H1 (cell line): ENCODE data around the gene BRPF1. TPM values are rescaled to one million over a fixed set of nuclear protein-coding genes. Genes with fewer than 3 reads are reported as not detected.

Experiments
- CHD7 ChIP-seq: fragments of 300-600 bp; sonication (generic); IDR thresholded peaks from 2 replicates; pipeline ENCODE4 v1.7.1; 2012; ENCODE audit warnings: low read length, moderate library complexity, mild to moderate bottlenecking, inconsistent platforms; ENCODE audit not compliant: insufficient replicate concordance
- CTBP2 ChIP-seq: IDR thresholded peaks from 2 replicates; pipeline ENCODE4 v1.7.0; 2011; ENCODE audit warnings: borderline replicate concordance, mild to moderate bottlenecking, moderate library complexity, mixed read lengths, low read length; ENCODE audit not compliant: insufficient read depth, insufficient read length
- FOSL1 ChIP-seq: IDR thresholded peaks from 2 replicates; pipeline ENCODE4 v1.6.1; 2011; ENCODE audit warnings: mild to moderate bottlenecking, low read depth, low read length, moderate library complexity; ENCODE audit not compliant: insufficient read depth
- GTF2F1 ChIP-seq: IDR thresholded peaks from 2 replicates; pipeline ENCODE4 v1.6.1; 2012; ENCODE audit warnings: low read depth, low read length, improper control_type of control experiment, borderline replicate concordance
- JUN ChIP-seq: IDR thresholded peaks from 2 replicates; pipeline ENCODE4 v1.6.1; 2011; ENCODE audit warnings: low read depth, mild to moderate bottlenecking, improper control_type of control experiment, low read length
- JUND ChIP-seq: IDR thresholded peaks from 2 replicates; pipeline ENCODE4 v1.6.1; 2011; ENCODE audit warnings: mild to moderate bottlenecking, improper control_type of control experiment, low read length
- POLR2AphosphoS5 ChIP-seq: IDR thresholded peaks from 2 replicates; pipeline ENCODE4 v1.6.1; 2011; ENCODE audit warnings: low read depth, low read length
- SAP30 ChIP-seq: fragments of 300-600 bp; sonication (generic); IDR thresholded peaks from 2 replicates; pipeline ENCODE4 v1.7.1; 2012; ENCODE audit warnings: low read length, moderate library complexity, mild to moderate bottlenecking, inconsistent platforms; ENCODE audit not compliant: insufficient read depth, insufficient replicate concordance
- TBP ChIP-seq: IDR thresholded peaks from 2 replicates; pipeline ENCODE4 v1.6.1; 2011; ENCODE audit warnings: low read depth, low read length, improper control_type of control experiment
- polyA plus RNA-seq, 7 experiments: library from polyadenylated mRNA; depleted of rRNA in 3 of 7; stranded (reverse) in 5 of 7; unstranded in 2 of 7; fragments of >200 nt in 5 of 7; fragments of 200-250 nt in 2 of 7; gene quantifications; 1 replicate in 5 of 7; 2 replicates in 1 of 7; 4 replicates in 1 of 7; pipeline versions ENCODE4 v1.2.1 to v1.2.3, GENCODE V29; 2011 to 2013; ENCODE audit warnings: missing spikeins in 2 of 7, mixed read lengths in 2 of 7
- total RNA-seq: library from RNA; stranded (reverse); fragmentation: NEBNext Ultra II Directional; extraction: Animal tissue kit (Norgen Biotek cat#: 25700); gene quantifications from 2 replicates; pipeline ENCODE4 v1.2.1, GENCODE V29; 2021

Gene BRPF1
- total and polyA plus RNA-seq, 2 of the 8 experiments (the other 6 are each of a cell fraction or from before 2014, with no cell fraction given) = 11.3 to 21.7 TPM

GRCh38 chr3:9731206-9732079 is at the start of gene BRPF1 (continued):
- TF ChIP-seq JUND (no peak), FOSL1 (no peak), POLR2AphosphoS5 (peak; percentile 60), TBP (peak; percentile 62; the same call in 1 of the 2 replicates), SAP30 (no peak), GTF2F1 (no peak), CHD7 (no peak), CTBP2 (no peak), JUN (no peak)
